Panc1 (cell line): ENCODE results near the gene CAMKV. TPM values are rescaled to one million over a fixed set of nuclear protein-coding genes. Genes with fewer than 3 reads are reported as not detected.

Source experiments
- ATAC-seq: fragments of 200-7000 bp; cut with Tn5 transposase; 2 replicates; pipeline ENCODE4 v1.9.1; 2020; ENCODE audit warnings: mild to moderate bottlenecking, moderate library complexity
- BruUV-seq: library from RNA; stranded (reverse); fragments of 400-500 nt; replicated peaks from 2 replicates; lab custom pipeline; 2021; lab: Mats Ljungman, UMichigan
- CTCF ChIA-PET: fragments of 300-600 bp; sonication (Branson Sonifier 250); formaldehyde crosslinking; loops from one replicate; lab custom pipeline; 2022; ENCODE audit warnings: antibody characterized with exemption; lab: Charles Lee
- POLR2A ChIA-PET: fragments of 300-600 bp; sonication (Branson Sonifier 250); formaldehyde crosslinking; loops from one replicate; lab custom pipeline; 2022; ENCODE audit warnings: antibody characterized with exemption; lab: Charles Lee
- DNase-seq: peaks from one replicate; pipeline ENCODE4 v3.0.0-alpha.2; 2010; ENCODE audit warnings: low read depth, low spot score
- H3K27ac ChIP-seq: 2 replicates; pipeline ENCODE4 v1.5.1; 2011; ENCODE audit warnings: mild to moderate bottlenecking, low read length, inconsistent platforms
- H3K27me3 ChIP-seq: fragments of 200-500 bp; sonication (Bioruptor generic); 2 replicates; pipeline ENCODE4 v1.6.0; 2014; ENCODE audit warnings: low read length, inconsistent platforms; ENCODE audit not compliant: control insufficient read depth, insufficient read depth
- H3K36me3 ChIP-seq: fragments of 200-500 bp; sonication (Bioruptor generic); 2 replicates; pipeline ENCODE4 v1.5.1; 2014; ENCODE audit warnings: inconsistent platforms, mild to moderate bottlenecking, low read length, moderate library complexity; ENCODE audit not compliant: control insufficient read depth, insufficient read depth
- H3K4me1 ChIP-seq: 2 replicates; pipeline ENCODE4 v1.5.1; 2011; ENCODE audit warnings: inconsistent platforms, mild to moderate bottlenecking, low read length, moderate library complexity; ENCODE audit not compliant: control insufficient read depth, insufficient read depth
- H3K4me3 ChIP-seq, 2 experiments: 2 replicates each; pipeline ENCODE4 v1.5.1; 2011 to 2012; ENCODE audit warnings: low read depth in 2 of 2, low read length in 2 of 2, mild to moderate bottlenecking in 2 of 2, inconsistent platforms in 1 of 2, moderate library complexity in 1 of 2
- H3K9me3 ChIP-seq: fragments of 200-500 bp; sonication (Bioruptor generic); 2 replicates; pipeline ENCODE4 v1.5.1; 2014; ENCODE audit warnings: low read depth, mild to moderate bottlenecking, inconsistent platforms, low read length, moderate library complexity; ENCODE audit not compliant: control insufficient read depth, insufficient read depth
- CTCF ChIP-seq: fragments of 450-650 bp; IDR thresholded peaks from 2 replicates; pipeline ENCODE4 v1.5.1; 2017; ENCODE audit warnings: mild to moderate bottlenecking
- POLR2AphosphoS5 ChIP-seq: IDR thresholded peaks from 2 replicates; pipeline ENCODE4 v1.6.1; 2012; ENCODE audit warnings: mild to moderate bottlenecking, low read depth, low read length, moderate library complexity
- SIN3A ChIP-seq: IDR thresholded peaks from 2 replicates; pipeline ENCODE4 v1.6.1; 2012; ENCODE audit warnings: low read depth, mild to moderate bottlenecking, low read length, moderate library complexity, borderline replicate concordance; ENCODE audit not compliant: insufficient read depth
- TCF7L2 ChIP-seq: IDR thresholded peaks from 2 replicates; pipeline ENCODE4 v1.6.1; 2011; ENCODE audit warnings: mild to moderate bottlenecking, low read depth, low read length, inconsistent platforms
- in situ Hi-C: cut with HindIII; loops from 2 replicates; pipeline ENCODE4 v1.10.0; 2016; ENCODE audit warnings: low sequenced_read_pairs, low pct_unique_long_range_greater_than_20kb
- intact Hi-C: fragments of 100-400 bp; cut with micrococcal nuclease; formaldehyde crosslinking; loops from one replicate; pipeline ENCODE4 v1.10.0; 2022; ENCODE audit not compliant: unreplicated experiment
- total RNA-seq: library from RNA; stranded (reverse); gene quantifications from one replicate; pipeline ENCODE4 v1.2.1, GENCODE V29; 2021; ENCODE audit not compliant: unreplicated experiment
- TF ChIP-seq, protein P1 (sequence below), 2 experiments: IDR thresholded peaks; 2 replicates each; pipeline ENCODE4 v1.6.1; 2011 to 2012; ENCODE audit warnings: low read depth in 2 of 2, control low read depth in 1 of 2, low read length in 1 of 2, mild to moderate bottlenecking in 1 of 2, moderate library complexity in 1 of 2; ENCODE audit not compliant: insufficient read depth in 1 of 2

CAMKV gene
- total RNA-seq, 1 experiment from 2014 or later, result 0.85 TPM

DNA sequence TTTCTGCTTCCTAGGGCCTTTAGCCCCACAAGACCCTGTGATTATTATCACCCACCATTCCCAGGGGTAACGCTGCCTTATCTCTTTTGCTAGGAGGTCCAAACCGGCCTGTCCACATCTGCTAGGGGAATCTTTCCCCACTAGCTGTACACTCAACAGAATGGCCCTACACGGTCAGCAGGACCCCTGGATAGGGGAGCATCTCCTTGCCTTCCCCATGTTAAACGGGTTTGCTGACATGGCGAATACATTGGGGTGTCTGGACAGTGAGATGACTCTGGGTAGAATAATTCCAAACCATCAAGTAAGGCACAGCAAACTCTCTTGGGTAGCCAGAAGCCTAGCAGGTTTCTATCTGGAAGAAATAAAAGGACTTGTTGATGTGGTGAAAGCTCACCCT, 14.0 kb downstream of the CAMKV start:
- BruUV-seq, result no TSS peak
- DNase-seq, result no peak
- Histone ChIP-seq H3K36me3 (peaks cover 2% of the 10 kb centered on the region; the same call in 1 of the 2 replicates), H3K9me3 (no peaks in the 10 kb centered on the region), H3K27me3 (no peaks in the 10 kb centered on the region), H3K27ac (peak overlapping the region; percentile 87), H3K4me3 (peak overlapping the region; percentile 75 to 84), H3K4me1 (peaks cover 5% of the 10 kb centered on the region; the same call in 1 of the 2 replicates)
- intact Hi-C loops, result no loop called here
- POLR2A ChIA-PET, result interaction anchor here (0.6 kb wide), 1 partner anchor 62 kb away, joined by 3 read pairs; no protein-coding TSS in a partner anchor
- no peak for ATAC-seq
- TF ChIP-seq POLR2AphosphoS5 (no peak), SIN3A (no peak), CTCF (no peak), TCF7L2 (no peak)
- TF ChIP-seq, protein P1, sequence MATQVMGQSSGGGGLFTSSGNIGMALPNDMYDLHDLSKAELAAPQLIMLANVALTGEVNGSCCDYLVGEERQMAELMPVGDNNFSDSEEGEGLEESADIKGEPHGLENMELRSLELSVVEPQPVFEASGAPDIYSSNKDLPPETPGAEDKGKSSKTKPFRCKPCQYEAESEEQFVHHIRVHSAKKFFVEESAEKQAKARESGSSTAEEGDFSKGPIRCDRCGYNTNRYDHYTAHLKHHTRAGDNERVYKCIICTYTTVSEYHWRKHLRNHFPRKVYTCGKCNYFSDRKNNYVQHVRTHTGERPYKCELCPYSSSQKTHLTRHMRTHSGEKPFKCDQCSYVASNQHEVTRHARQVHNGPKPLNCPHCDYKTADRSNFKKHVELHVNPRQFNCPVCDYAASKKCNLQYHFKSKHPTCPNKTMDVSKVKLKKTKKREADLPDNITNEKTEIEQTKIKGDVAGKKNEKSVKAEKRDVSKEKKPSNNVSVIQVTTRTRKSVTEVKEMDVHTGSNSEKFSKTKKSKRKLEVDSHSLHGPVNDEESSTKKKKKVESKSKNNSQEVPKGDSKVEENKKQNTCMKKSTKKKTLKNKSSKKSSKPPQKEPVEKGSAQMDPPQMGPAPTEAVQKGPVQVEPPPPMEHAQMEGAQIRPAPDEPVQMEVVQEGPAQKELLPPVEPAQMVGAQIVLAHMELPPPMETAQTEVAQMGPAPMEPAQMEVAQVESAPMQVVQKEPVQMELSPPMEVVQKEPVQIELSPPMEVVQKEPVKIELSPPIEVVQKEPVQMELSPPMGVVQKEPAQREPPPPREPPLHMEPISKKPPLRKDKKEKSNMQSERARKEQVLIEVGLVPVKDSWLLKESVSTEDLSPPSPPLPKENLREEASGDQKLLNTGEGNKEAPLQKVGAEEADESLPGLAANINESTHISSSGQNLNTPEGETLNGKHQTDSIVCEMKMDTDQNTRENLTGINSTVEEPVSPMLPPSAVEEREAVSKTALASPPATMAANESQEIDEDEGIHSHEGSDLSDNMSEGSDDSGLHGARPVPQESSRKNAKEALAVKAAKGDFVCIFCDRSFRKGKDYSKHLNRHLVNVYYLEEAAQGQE (IDR thresholded peaks at IDR 0.05; ENCODE audit: insufficient read depth in 1 of 2, low read depth in 2 of 2, low read length in 1 of 2), result no peak
- in situ Hi-C loops, result no loop called here
- CTCF ChIA-PET, result interaction anchor here (0.7 kb wide), 1 partner anchor 39 kb away, joined by 3 read pairs; no protein-coding TSS in a partner anchor

GRCh38 chr3:49845694-49846093, 24.0 kb downstream of the CAMKV start:
- ChIA-PET POLR2A (no interaction called here), CTCF (no interaction called here)
- in situ Hi-C loops (no loop called here), intact Hi-C loops (no loop called here)
- no peaks in the 10 kb centered on the region for H3K4me1 ChIP-seq
- no peak for DNase-seq
- no peak for TF ChIP-seq TCF7L2
- no peak for TF ChIP-seq POLR2AphosphoS5
- no peak for TF ChIP-seq CTCF
- TF ChIP-seq, protein P1 (IDR thresholded peaks at IDR 0.05; ENCODE audit: insufficient read depth in 1 of 2, low read depth in 2 of 2, low read length in 1 of 2), result no peak
- no peak for TF ChIP-seq SIN3A
- H3K27me3 ChIP-seq, result no peaks in the 10 kb centered on the region
- H3K4me3 ChIP-seq, result no peak overlapping the region
- no peak overlapping the region for H3K27ac ChIP-seq
- BruUV-seq, result no TSS peak
- H3K9me3 ChIP-seq, result no peaks in the 10 kb centered on the region
- H3K36me3 ChIP-seq, result peaks cover 2% of the 10 kb centered on the region; the same call in 1 of the 2 replicates
- ATAC-seq, result no peak
